ENCODE data around the gene ST6GAL1.
A peak's percentile ranks its signal among the peaks of the same experiment; 100 is the strongest.

ST6GAL1 gene

DNA sequence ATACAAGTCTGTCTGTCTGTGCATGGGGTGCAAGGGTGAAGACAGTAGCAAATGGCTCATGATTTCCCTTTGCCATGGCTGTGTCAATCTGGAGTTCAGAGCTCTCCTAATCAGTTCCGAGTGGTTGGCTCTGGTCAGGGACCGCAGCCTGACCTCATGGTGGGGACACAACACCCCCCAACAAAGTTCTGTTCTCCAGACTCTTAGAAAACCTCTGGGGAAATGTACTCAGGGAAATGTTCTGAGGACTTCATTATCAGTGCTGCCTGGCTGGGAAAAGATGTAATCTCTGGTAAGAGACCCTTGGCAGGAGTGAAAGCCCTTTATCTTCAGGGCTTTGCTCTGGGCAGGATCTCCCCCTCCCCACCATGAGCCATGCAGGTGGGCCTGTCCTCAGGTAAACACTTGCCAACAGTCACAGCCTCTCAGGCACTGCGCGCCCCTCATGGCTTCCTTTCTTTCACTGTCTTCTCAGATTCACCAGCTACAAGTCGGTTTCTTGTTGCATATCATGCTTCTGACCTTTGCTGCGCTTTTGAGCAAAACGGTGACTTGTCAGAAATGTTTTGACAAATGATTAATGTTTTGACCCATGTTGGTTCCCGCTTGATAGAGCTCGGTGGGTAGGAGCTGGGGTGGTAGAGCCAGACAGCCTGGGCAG, 95.5 kb downstream of the ST6GAL1 start:
- peak overlapping the region; percentile 36; the same call in 1 of the 2 replicates for H3K27ac ChIP-seq
- TF ChIP-seq CTCF (conservative IDR thresholded peaks at IDR 0.05) = no peak

- TF ChIP-seq CTCF (conservative IDR thresholded peaks at IDR 0.05) = no peak
- H3K27ac ChIP-seq = peak overlapping the region; percentile 36; the same call in 1 of the 2 replicates
These were observed 96.0 kb downstream of the ST6GAL1 start for GRCh38 chr3:187026317-187026670.

GRCh38 chr3:187027531-187028278, 97.4 kb downstream of the ST6GAL1 start:
- no peak for TF ChIP-seq CTCF (conservative IDR thresholded peaks at IDR 0.05)
- H3K27ac ChIP-seq = no peak overlapping the region

- no peak for TF ChIP-seq CTCF (conservative IDR thresholded peaks at IDR 0.05)
- no peak overlapping the region for H3K27ac ChIP-seq
These were observed 101.6 kb downstream of the ST6GAL1 start for GRCh38 chr3:187031934-187032333.

DNA sequence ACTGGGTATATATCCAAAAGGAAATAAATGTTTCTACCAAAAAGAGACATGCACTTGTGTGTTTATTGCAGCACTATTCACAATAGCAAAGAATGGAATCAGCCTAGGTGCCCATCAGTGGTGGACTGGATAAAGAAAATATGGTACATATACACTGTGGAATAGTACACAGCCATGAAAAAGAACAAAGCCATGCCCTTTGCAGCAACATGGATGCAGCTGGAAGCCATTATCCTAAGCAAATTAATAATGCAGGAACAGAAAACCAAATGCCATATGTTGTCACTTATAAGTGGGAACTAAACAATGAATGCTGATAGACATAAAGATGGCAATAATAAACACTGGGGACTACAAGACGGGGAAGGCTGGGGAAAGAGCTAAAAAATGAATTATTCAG, 106.1 kb downstream of the ST6GAL1 start:
- no peak overlapping the region for H3K27ac ChIP-seq
- no peak for TF ChIP-seq CTCF (conservative IDR thresholded peaks at IDR 0.05)

DNA sequence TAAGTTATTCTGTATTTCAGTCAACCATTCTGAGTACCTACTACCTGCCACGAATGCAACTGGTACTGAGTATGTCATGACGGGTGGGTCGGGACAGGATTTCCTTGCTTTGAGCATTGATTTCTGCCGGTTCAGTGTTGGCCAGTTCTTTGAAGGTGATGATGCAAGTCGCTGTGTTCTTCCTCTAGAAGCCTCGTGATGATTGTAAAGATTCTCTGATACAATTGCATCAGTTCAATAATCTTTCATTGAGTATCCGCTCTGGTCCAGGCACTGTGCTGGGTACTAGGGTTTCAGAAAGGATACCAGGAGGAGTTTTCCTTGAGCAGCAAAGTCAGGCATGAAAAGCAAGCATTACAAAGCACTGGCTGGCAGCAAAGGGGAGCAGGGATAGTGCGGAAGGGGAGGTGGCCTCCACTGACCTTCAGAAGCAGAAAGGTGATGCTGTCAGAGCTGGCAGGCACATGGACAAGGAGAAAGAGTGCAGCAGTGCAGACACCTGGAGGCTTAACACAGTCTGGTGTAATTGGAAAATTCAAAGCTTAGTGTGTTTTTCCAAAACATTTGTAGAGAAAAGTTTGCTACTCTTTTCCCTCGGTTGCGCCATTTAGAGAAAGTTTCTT, 108.9 kb downstream of the ST6GAL1 start:
- peak overlapping the region; percentile 35 for H3K27ac ChIP-seq
- TF ChIP-seq CTCF (conservative IDR thresholded peaks at IDR 0.05) = no peak

- peak overlapping the region; percentile 35 for H3K27ac ChIP-seq
- TF ChIP-seq CTCF (conservative IDR thresholded peaks at IDR 0.05) = no peak
These were observed 109.5 kb downstream of the ST6GAL1 start for GRCh38 chr3:187039723-187040414.
